Parathyroid adenoma (tissue), 2 donors: ENCODE measurements around the gene SLC25A21.

Experiments used
- H2AFZ ChIP-seq: fragments of 300-600 bp; sonication (generic); one replicate; pipeline ENCODE4 v1.7.0; 2017; ENCODE audit warnings: antibody characterized with exemption, mild to moderate bottlenecking
- H3K27ac ChIP-seq: fragments of 300-600 bp; sonication (generic); one replicate; pipeline ENCODE4 v1.7.0; 2017
- H3K27me3 ChIP-seq: fragments of 300-600 bp; sonication (generic); one replicate; pipeline ENCODE4 v1.7.0; 2017; ENCODE audit warnings: low read length; ENCODE audit not compliant: control insufficient read depth, insufficient read depth
- H3K36me3 ChIP-seq: fragments of 300-600 bp; sonication (generic); one replicate; pipeline ENCODE4 v1.7.0; 2017; ENCODE audit warnings: low read length; ENCODE audit not compliant: control insufficient read depth, insufficient read depth
- H3K4me1 ChIP-seq: fragments of 300-600 bp; sonication (generic); one replicate; pipeline ENCODE4 v1.7.0; 2017; ENCODE audit warnings: control low read depth
- H3K4me2 ChIP-seq: fragments of 300-600 bp; sonication (generic); one replicate; pipeline ENCODE4 v1.7.0; 2017; ENCODE audit warnings: low read length
- H3K4me3 ChIP-seq: fragments of 300-600 bp; sonication (generic); one replicate; pipeline ENCODE4 v1.7.0; 2017; ENCODE audit warnings: low read depth, low read length
- H3K79me2 ChIP-seq: fragments of 300-600 bp; sonication (generic); one replicate; pipeline ENCODE4 v1.7.0; 2017; ENCODE audit warnings: control low read depth
- H3K9ac ChIP-seq: fragments of 300-600 bp; sonication (generic); one replicate; pipeline ENCODE4 v1.7.0; 2017; ENCODE audit warnings: mild to moderate bottlenecking
- H3K9me3 ChIP-seq: fragments of 300-600 bp; sonication (generic); one replicate; pipeline ENCODE4 v1.7.0; 2017; ENCODE audit warnings: low read length; ENCODE audit not compliant: control insufficient read depth
- TF ChIP-seq, protein P1 (sequence below): fragments of 300-600 bp; sonication (generic); IDR thresholded peaks from one replicate; pipeline ENCODE4 v1.7.0; 2017; ENCODE audit warnings: antibody characterized with exemption, mild to moderate bottlenecking
- donor health status: primary hyperparathyroidism.

SLC25A21 gene

DNA sequence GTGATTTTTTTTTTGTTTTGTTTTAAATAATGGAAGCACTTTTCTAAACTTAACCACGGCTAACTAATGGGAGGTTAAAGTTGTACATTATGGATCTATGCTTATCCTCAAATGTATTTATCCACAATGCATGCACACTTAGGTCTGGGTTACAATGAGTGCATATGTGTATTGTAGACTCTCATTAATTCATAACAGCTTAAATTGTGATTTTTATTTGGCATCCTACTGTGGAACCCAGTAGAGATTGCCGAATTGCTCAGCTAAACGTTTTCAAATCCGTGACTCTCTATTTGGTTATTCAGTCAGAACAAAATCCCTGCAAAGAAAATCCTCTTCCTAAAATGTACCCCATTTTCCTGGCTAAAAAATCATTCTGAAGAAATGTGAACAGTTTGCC lies 244.0 kb downstream of the SLC25A21 start:
- H3K4me2 ChIP-seq = no peak overlapping the region
- H3K4me1 ChIP-seq = no peaks in the 10 kb centered on the region
- H3K79me2 ChIP-seq = no peaks in the 10 kb centered on the region
- TF ChIP-seq, protein P1, sequence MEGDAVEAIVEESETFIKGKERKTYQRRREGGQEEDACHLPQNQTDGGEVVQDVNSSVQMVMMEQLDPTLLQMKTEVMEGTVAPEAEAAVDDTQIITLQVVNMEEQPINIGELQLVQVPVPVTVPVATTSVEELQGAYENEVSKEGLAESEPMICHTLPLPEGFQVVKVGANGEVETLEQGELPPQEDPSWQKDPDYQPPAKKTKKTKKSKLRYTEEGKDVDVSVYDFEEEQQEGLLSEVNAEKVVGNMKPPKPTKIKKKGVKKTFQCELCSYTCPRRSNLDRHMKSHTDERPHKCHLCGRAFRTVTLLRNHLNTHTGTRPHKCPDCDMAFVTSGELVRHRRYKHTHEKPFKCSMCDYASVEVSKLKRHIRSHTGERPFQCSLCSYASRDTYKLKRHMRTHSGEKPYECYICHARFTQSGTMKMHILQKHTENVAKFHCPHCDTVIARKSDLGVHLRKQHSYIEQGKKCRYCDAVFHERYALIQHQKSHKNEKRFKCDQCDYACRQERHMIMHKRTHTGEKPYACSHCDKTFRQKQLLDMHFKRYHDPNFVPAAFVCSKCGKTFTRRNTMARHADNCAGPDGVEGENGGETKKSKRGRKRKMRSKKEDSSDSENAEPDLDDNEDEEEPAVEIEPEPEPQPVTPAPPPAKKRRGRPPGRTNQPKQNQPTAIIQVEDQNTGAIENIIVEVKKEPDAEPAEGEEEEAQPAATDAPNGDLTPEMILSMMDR = no peak
- no peaks in the 10 kb centered on the region for H3K36me3 ChIP-seq
- H3K9ac ChIP-seq = no peak overlapping the region
- H3K27ac ChIP-seq = no peak overlapping the region
- no peak overlapping the region for H2AFZ ChIP-seq
- H3K9me3 ChIP-seq = no peaks in the 10 kb centered on the region
- H3K4me3 ChIP-seq = no peak overlapping the region
- no peaks in the 10 kb centered on the region for H3K27me3 ChIP-seq

DNA sequence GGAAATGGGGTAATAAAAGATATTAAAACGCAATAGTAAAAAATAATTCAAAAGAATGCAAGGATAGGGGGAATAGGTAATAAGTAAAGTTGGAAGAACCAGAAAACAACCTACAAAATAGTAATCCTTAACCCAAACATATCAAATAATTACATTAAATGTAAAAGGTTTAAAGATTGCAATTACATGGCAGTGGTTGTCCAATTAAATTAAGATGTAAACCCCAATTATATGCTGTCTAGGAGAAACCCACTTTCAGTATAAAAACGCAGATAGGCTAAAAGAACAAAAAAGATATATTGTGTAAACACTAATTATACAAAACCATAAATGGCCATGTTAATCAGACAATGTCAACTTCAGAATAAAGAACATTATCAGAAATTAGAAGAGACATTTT lies 247.3 kb downstream of the SLC25A21 start:
- H3K27ac ChIP-seq = no peak overlapping the region
- H3K4me3 ChIP-seq = no peak overlapping the region
- H3K36me3 ChIP-seq = no peaks in the 10 kb centered on the region
- H3K27me3 ChIP-seq = no peaks in the 10 kb centered on the region
- no peaks in the 10 kb centered on the region for H3K9me3 ChIP-seq
- H3K4me2 ChIP-seq = no peak overlapping the region
- no peaks in the 10 kb centered on the region for H3K79me2 ChIP-seq
- no peaks in the 10 kb centered on the region for H3K4me1 ChIP-seq
- no peak overlapping the region for H2AFZ ChIP-seq
- TF ChIP-seq, protein P1 = no peak
- no peak overlapping the region for H3K9ac ChIP-seq

DNA sequence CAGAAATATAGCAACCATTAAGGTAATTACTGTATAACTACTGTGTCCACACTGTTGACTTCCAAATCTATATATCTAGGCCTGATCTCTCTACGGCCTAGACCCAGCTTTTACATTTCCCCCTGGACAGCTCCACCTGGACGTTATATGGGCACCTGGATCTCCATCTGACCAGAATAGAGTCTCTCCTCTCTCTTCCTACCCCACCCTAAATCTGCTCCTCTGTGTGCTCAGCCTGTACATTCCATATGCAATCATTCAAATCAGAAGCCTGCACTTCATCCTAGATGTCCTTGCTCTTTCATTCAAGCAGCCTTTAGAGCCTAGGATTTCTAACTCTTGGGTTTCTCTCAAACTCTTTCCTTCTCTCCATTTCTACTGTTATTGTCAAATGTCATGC lies 255.7 kb downstream of the SLC25A21 start:
- Histone ChIP-seq H3K4me3 (no peak overlapping the region), H3K36me3 (no peaks in the 10 kb centered on the region), H3K4me2 (no peak overlapping the region), H3K9me3 (no peaks in the 10 kb centered on the region), H3K27me3 (no peaks in the 10 kb centered on the region), H3K79me2 (no peaks in the 10 kb centered on the region), H2AFZ (no peak overlapping the region), H3K27ac (no peak overlapping the region), H3K9ac (no peak overlapping the region), H3K4me1 (no peaks in the 10 kb centered on the region)
- TF ChIP-seq, protein P1 = no peak

DNA sequence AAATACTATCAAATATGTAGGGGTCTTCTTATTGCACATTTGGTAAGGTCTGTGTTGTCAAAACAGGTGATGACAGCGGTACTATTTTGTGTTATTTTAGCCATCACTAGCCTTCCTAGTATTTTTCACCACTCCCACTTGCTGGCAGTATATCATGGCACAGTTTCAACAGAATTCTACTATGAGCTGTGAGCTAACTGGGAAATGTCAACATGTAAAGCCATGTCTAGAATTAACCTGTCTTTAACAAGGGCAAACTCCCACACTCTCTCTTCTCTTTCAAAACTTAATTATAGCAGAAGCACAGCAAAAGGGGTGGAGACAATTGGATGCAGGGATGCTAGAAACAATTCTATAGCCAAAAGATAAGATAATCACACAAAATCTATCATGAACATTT lies 257.3 kb downstream of the SLC25A21 start:
- no peak overlapping the region for H3K4me3 ChIP-seq
- no peaks in the 10 kb centered on the region for H3K36me3 ChIP-seq
- TF ChIP-seq, protein P1 = no peak
- H3K9me3 ChIP-seq = no peaks in the 10 kb centered on the region
- H3K27me3 ChIP-seq = no peaks in the 10 kb centered on the region
- H3K9ac ChIP-seq = no peak overlapping the region
- no peak overlapping the region for H3K27ac ChIP-seq
- no peak overlapping the region for H2AFZ ChIP-seq
- H3K4me2 ChIP-seq = no peak overlapping the region
- H3K79me2 ChIP-seq = no peaks in the 10 kb centered on the region
- H3K4me1 ChIP-seq = no peaks in the 10 kb centered on the region

DNA sequence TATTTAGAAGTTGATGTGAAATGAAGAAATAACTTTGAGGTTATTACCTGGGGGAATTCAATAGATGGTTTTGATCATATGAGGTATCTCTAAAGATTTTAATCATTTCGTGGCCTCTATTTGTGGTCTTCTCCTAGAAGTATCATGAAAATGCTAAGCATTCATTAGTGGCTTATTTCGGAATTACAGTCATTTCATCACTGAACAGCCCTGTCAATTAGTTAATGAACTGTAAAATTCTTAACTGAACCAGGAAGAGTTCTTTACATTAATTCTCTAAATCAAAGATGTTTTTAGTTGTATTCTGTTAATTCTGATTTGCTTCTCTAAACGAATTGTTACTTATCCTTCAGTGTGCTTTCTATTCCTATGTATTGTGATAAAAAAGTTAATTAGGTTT lies 261.8 kb downstream of the SLC25A21 start:
- H3K4me3 ChIP-seq = no peak overlapping the region
- H3K9ac ChIP-seq = no peak overlapping the region
- H3K9me3 ChIP-seq = no peaks in the 10 kb centered on the region
- no peaks in the 10 kb centered on the region for H3K36me3 ChIP-seq
- TF ChIP-seq, protein P1 = no peak
- H2AFZ ChIP-seq = no peak overlapping the region
- no peak overlapping the region for H3K27ac ChIP-seq
- H3K79me2 ChIP-seq = no peaks in the 10 kb centered on the region
- H3K4me1 ChIP-seq = no peaks in the 10 kb centered on the region
- no peak overlapping the region for H3K4me2 ChIP-seq
- H3K27me3 ChIP-seq = no peaks in the 10 kb centered on the region
